ENCODE measurements around the gene DSTN. TPM values are rescaled to one million over a fixed set of nuclear protein-coding genes. Genes with fewer than 3 reads are reported as not detected.

The DSTN gene
- total RNA-seq, 1 donor from 2014 or later: 463 TPM

GRCh38 chr20:17570347-17571152, 675 bp downstream of the DSTN start:
- ATAC-seq: peak; percentile 40
- TF ChIP-seq CTCF (IDR thresholded peaks at IDR 0.05): no peak
- peak overlapping the region; percentile 100 for H3K27ac ChIP-seq
- peaks cover 5% of the 10 kb centered on the region for H3K36me3 ChIP-seq
- intact Hi-C loops (cut with DNase I): no loop called here
- DNase-seq: peak; percentile 83
- peaks cover 26% of the 10 kb centered on the region for H3K4me1 ChIP-seq
- H3K9me3 ChIP-seq: no peaks in the 10 kb centered on the region
- H3K27me3 ChIP-seq: no peaks in the 10 kb centered on the region
- H3K4me3 ChIP-seq: peak overlapping the region; percentile 93

GRCh38 chr20:17571153-17571527, 1.3 kb downstream of the DSTN start:
- DNase-seq: no peak
- H3K27ac ChIP-seq: peak overlapping the region; percentile 100

GRCh38 chr20:17572034-17572638, 2.3 kb downstream of the DSTN start:
- ATAC-seq (no peak), DNase-seq (no peak)
- TF ChIP-seq CTCF (IDR thresholded peaks at IDR 0.05): no peak
- H3K27ac ChIP-seq: peak overlapping the region; percentile 100
- H3K4me1 ChIP-seq: peaks cover 38% of the 10 kb centered on the region
- intact Hi-C loops (cut with DNase I): no loop called here
- H3K27me3 ChIP-seq: no peaks in the 10 kb centered on the region
- no peaks in the 10 kb centered on the region for H3K9me3 ChIP-seq
- peak overlapping the region; percentile 93 for H3K4me3 ChIP-seq
- peaks cover 5% of the 10 kb centered on the region for H3K36me3 ChIP-seq

More at GRCh38 chr20:17571153-17571527, 1.3 kb downstream of the DSTN start:
- Histone ChIP-seq H3K27me3 (no peaks in the 10 kb centered on the region), H3K36me3 (peaks cover 5% of the 10 kb centered on the region), H3K9me3 (no peaks in the 10 kb centered on the region), H3K4me3 (peak overlapping the region; percentile 93), H3K4me1 (peaks cover 32% of the 10 kb centered on the region)
- TF ChIP-seq CTCF (IDR thresholded peaks at IDR 0.05): no peak
- ATAC-seq: no peak
- intact Hi-C loops (cut with DNase I): no loop called here

GRCh38 chr20:17573463-17573862, 3.6 kb downstream of the DSTN start:
- DNase-seq (no peak), ATAC-seq (no peak)
- Histone ChIP-seq H3K27me3 (no peaks in the 10 kb centered on the region), H3K36me3 (peaks cover 5% of the 10 kb centered on the region), H3K4me1 (peaks cover 31% of the 10 kb centered on the region), H3K27ac (peak overlapping the region; percentile 100), H3K9me3 (no peaks in the 10 kb centered on the region), H3K4me3 (peak overlapping the region; percentile 93)
- intact Hi-C loops (cut with DNase I): no loop called here
- no peak for TF ChIP-seq CTCF (IDR thresholded peaks at IDR 0.05)

GRCh38 chr20:17576215-17576614, 6.3 kb downstream of the DSTN start:
- intact Hi-C loops (cut with DNase I): no loop called here
- Histone ChIP-seq H3K27ac (no peak overlapping the region), H3K9me3 (no peaks in the 10 kb centered on the region), H3K36me3 (peaks cover 5% of the 10 kb centered on the region), H3K4me1 (peaks cover 48% of the 10 kb centered on the region), H3K4me3 (no peak overlapping the region), H3K27me3 (no peaks in the 10 kb centered on the region)
- no peak for ATAC-seq
- no peak for TF ChIP-seq CTCF (IDR thresholded peaks at IDR 0.05)
- no peak for DNase-seq

Measured in upper lobe of right lung (tissue), 1 donor.